GM21737 (cell line): ENCODE results near the gene A1BG.
"Not testable (repeated sequence)": the region's sequence is repeated elsewhere in the genome, so short reads cannot be mapped to it uniquely, and the experiment has no call there.

Experiments used
- ATAC-seq: cut with Tn5 transposase; IDR thresholded peaks from one replicate; pipeline ENCODE4 v1.9.1; 2021; ENCODE audit warnings: mild to moderate bottlenecking, moderate library complexity; ENCODE audit not compliant: unreplicated experiment

A1BG gene

DNA sequence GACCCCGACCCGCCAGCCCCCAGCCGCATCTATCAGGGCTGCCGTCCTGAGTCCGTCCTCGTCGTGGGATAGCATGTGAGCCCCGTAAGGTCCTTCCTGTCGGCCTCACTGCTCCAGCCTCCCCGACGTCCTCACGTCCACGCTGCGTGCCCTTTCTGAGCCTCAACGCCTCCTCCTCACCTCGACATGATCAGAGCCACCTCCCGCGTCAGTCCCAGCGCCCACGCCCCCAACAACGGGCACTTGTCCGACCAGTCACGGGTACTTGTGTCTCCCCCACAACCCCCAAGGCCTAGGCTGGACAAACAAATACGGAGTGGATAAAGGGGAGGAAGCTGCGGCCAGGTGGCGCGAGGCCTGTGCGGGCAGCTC lies 8.6 kb upstream of the A1BG start:
- ATAC-seq: no peak

DNA sequence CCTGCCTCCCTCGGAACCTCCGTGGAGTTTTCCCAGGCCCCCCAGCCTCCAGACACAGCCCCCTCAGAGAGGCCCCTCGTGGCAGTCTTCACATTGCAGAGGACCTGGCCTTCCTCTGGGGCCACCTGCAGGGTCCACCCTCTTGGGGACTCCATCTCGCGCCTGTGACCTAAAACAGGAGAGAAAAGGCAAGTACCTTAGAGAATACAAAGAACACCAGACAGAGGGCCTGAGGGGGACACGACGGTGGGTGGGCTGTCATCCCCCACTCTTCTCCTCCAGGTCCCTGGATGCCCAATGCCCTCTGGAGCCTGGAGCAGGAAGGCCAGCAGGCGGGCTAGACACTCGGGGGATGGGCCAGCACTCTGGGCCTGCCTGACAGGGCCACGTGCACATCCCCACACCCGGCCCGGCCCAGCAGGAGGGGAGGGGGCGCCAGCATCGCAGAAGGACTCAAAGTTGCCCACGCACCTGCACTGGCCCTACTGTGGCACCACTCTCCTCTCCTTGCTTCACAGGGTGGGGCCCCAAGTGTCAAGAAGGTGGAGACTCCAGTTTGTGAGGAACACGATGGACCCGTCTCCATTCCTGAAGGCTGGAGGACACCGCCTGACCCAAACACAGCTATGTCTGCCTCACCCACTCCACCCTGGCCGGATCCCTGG lies 4.3 kb upstream of the A1BG start:
- no peak for ATAC-seq

DNA sequence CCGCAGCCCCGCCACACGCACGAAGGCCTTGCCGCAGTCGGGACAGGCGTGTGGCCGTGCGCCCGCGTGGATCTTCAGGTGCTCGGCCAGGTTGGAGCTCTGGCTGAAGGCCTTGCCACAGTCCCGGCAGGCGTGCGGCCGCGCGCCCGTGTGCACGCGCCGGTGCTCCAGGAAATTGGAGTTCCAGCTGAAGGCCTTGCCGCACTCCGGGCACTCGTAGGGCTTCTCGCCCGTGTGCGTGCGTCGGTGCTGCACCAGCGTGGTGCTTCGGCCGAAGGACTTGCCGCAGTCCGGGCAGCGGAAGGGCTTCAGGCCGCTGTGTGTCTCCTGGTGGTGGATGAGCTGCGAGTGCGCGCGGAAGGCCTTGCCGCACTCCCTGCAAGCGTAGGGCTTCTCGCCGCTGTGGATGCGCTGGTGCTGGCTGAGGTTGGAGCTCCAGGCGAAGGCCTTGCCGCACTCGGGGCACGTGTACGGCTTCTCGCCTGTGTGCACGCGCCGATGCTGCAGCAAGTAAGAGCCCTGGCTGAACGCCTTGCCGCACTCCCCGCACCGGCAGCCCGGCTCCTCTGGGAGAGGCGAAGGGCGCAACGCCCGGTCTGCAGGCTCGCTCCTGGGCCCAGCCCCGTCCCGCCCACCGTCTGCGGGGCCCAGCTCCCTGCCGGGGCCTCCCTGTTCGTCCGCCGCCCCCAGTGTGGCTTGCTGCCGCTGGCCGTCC lies 3.6 kb upstream of the A1BG start:
- ATAC-seq: no peak

DNA sequence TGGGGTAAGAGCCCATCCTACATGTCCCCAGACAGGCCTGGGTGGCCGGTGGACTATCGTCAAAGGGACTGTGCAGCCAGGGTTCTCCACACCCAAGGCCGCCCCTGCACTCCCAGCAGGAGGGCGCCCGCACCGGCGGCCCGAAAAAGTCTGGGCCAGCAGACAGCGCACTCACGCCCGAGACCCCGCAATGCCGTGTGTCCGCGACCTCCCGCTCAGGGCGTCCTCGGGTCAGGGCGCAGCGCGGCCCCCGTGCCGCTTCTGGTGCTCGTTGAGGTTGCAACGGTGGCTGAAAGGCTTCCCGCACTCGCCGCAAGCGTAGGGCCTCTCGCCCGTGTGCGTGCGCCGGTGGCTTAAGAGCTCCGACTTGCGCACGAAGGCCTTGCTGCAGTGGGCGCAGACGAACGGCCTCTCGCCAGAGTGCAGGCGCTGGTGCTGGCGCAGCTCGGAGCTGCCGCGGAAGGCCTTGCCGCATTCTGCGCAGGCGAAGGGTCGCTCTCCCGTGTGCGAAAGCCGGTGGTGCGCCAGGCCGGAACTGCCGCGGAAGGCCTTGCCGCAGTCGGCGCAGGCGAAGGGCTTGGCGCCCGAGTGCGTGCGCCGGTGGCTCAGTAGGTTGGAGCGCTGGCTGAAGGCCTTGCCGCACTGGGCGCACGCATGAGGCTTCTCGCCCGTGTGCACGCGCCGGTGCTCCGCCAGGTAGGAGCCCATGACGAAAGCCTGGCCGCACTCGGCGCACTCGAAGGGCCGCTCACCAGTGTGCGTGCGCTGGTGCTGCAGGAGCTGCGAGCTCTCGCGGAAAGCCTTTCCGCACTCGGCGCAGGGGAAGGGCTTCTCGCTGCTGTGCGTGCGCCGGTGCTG lies 2.8 kb upstream of the A1BG start:
- ATAC-seq: no peak

DNA sequence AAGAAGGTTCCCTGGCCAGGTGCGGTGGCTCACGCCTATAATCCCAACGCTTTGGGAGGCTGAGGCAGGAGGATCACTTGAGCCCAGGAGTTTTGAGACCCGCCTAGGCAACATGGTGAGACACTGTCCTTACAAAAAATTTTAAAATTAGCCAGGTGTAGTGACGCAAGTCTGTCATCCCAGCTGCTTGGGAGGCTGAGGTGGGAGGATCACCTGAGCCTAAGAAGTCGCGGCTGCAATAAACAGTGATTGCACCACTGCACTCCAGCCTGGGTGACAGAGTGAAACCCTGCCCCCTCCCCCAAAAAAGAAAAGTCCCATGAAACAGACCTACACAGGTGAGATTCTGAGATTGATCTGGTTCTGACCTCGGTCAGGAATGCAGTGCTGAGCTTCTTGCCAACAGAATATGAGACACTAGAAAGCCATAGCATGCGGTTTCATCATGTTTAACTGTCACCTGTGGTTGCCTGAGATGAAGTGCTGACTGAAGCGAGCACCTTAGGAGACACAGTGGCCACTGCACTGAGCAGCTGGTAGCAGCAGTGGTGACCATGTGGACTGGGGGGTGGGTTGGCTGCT lies 2.0 kb upstream of the A1BG start:
- no peak for ATAC-seq

DNA sequence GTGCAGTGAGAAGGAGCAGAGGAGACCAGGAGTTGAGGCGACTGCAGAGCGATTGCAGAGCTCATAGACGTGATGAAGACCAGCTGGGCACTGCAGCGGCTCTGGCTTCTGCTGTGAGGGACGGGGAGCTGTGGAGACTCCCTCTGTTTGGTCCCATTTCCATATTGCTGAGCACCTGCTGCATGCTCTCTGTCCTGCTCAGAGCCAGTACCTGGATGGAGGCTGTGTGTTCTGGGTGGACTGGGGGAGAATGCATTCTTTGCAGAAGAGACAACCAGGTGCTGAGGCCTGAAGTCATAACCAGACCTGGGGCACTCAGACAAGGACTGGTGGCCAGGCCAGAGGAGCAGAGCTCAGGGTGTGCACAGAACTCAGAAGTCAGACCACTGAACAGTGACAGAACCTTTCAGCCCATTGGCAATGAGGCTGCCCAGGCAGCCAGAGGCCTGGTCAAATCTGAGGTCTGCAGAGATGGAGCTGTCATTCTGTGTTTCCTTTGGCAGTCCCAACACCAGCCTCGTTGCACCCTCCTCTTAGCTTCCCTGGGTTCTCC lies 1.3 kb upstream of the A1BG start:
- no peak for ATAC-seq

DNA sequence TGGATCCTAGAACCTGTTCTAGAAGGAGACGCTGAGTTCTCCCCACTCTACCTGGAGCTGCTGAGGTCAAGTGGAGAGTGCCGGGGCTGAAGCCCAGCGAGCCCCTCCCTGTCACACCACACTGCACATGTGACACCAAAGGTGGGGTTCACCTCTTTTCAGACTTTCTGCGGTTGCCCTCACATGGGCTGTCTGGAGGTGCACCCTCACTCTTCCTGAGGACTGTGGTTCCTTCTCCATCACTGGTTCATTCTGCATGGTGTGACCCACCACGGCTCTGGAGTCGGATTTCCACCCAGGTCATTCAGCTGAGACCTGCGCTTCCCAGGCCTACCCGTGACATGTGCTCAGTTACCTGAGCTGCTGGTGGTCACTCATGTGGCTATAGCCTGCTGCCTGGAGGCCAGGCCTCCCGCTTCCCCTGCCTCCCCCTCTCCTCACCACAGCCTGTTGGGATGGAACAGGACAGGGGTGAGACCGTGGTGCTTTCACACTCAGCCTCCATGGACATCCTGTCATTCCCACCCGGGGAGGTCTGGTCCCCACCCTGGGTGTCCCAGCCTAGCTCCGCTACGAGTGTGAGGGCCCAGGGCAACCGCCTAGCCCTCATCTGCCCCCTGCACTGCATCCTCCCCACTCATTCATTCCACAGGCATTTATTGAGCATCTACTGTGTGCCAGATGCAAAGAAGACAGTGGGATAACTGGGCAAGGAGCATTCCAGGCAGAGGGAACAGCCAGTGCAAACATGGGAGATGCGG lies 605 bp upstream of the A1BG start:
- no peak for ATAC-seq

DNA sequence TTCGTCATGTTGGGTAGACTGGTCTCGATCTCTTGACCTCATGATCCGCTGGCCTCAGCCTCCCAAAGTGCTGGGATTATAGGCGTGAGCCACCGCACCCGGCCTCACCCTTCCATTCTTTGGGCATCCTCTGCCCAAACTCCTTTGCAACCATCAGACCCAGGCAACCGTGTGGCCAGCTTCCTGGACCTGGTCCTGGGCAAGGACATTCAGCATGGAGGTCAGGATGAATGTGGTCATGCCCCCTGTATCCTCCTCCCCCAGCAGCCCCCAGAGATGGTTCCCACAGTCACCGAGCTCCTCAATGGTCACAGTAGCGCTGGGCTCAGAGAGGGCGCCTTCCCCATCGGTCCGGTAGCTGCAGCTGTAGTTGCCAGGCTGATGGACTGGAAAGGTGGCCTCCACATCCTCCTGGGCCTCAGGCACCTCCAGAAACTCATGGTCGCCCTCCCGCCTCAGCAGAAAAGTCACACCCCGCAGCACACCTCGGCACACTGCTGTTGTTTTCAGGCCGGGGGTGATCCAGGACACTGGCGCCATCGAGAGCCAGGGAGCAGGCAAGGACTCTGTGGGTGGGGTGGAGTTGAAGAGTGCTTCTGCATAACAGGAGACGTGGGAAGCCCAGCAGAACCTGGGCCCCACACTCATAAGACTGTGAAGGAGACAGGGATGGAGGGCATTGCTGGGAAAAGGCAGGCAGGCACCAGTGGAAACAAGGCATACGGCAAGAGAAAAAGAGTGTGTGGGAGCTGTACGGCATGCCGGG lies 1.1 kb downstream of the A1BG start:
- ATAC-seq: no peak

DNA sequence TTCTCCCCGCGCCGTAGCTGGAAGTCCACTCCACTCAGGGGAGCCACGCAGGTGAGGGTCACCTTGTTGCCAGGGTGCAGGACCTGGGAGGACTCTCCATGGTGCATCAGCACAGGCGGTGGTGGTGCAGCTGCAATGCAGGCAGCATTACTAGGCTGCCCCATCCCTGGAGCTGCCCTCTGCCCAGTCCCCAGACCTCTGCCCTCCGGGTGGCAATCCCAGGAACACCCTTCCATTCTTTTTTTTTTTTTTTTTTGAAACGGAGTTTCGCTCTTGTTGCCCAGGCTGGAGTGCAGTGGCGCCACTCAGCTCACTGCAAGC lies 1.8 kb downstream of the A1BG start:
- ATAC-seq: no peak

DNA sequence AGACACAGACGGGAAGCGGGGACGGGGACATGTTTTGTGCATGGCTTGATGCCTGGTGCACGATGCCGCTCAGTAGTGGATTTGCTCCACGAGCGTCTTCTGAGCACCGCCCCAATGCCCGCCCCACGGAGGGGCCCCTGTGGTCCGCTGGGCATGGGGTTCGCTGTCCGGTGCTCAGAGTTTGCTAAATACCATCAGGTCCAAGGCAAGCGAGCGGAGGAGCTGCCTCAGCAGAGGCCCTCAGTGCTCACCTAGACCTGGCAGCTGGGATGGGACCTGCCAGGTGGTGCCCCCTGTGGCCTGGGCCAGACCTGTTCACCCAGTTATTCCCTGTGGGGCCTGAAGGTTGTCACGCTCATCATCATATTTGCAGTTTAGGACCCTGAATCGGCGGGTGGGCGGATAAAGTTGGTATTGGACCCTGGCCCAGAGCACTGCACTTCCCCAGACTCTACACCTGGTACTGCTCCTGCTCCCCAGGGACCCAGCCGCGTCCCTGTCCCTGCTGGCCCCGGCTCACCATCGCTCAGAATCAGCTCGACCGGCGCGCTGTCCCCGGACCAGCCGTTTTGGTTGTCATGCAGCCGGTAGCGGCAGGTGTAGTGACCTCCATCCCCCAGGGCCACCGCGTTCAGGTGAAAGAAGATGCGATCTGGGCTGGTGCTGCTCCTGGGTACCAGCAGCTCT lies 2.3 kb downstream of the A1BG start:
- ATAC-seq: no peak

DNA sequence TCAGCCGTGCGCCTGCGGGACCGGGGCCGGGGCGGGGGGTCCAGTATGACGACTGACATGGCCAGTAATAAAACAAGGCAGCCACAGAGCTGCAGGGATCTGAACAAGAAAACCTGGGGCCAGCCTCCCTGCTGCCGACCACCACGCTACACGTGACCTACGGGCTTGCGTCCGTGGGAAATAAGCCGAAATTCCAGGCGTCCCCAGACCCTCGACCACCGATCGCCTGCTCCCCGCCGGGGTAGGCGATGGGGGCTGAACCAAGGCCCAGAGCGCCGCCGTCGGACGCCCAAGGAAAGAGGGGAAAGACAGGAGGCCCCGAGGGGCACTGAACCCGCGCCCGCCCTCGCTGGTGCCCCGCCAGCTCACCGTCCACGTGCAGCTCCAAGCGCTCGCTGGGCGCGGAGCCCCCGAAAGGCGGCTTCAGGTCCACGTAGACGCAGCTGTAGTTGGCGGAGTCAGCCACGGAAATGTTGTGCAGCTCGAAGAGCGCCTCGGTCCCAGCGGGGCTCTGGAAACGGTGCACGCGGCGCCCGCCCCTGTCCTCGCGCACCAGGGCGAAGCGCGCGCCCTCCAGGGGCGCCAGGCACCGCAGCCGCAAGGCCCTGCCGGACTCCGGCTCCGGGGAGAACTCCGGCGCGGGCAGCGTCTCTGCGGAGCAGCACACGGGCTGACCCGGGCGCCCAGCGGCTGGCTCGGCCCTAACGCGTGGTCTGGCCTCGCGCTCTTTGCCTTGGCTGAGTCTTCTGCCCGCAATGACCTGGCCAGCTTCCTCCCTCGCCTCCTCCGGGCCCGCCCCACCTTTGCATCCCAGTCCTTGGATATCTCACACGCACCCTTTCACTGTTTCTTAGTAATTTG lies 3.1 kb downstream of the A1BG start:
- no peak for ATAC-seq

DNA sequence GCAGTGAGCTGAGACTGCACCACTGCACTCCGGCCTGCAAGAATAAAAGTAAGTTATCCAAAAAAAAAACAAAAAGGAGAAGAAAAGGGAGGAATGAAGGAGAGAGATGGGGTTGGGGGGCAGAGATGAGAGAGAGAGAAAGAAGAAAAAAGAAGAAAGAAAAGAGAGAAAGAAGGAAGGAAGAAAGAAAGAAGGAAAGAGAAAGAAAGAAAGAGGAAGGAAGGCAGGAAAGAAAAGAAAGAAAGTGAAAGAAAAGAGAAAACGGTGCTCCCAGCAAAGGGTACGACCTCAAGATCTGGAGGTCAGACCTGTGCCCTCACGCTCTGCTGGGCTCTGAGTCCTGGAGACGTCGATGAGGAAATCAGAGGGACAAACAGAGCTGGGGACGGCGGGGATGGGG lies 3.7 kb downstream of the A1BG start:
- no peak for ATAC-seq

DNA sequence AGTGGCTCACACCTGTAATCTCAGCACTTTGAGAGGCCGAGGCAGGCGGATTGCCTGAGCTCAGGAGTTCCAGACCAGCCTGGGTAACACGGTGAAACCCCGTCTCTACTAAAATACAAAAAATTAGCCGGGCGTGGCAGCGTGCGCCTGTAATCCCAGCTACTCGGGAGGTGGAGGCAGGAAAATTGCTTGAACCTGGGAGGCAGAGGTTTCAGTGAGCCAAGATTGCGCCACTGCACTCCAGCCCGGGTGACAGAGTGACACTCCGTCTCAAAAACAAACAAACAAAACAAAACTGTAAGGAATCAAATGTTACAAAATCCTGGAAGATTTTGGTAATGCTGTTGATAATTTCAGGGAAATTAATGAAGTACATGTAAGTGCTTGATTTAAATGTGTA lies 5.2 kb downstream of the A1BG start:
- not testable (repeated sequence) for ATAC-seq

DNA sequence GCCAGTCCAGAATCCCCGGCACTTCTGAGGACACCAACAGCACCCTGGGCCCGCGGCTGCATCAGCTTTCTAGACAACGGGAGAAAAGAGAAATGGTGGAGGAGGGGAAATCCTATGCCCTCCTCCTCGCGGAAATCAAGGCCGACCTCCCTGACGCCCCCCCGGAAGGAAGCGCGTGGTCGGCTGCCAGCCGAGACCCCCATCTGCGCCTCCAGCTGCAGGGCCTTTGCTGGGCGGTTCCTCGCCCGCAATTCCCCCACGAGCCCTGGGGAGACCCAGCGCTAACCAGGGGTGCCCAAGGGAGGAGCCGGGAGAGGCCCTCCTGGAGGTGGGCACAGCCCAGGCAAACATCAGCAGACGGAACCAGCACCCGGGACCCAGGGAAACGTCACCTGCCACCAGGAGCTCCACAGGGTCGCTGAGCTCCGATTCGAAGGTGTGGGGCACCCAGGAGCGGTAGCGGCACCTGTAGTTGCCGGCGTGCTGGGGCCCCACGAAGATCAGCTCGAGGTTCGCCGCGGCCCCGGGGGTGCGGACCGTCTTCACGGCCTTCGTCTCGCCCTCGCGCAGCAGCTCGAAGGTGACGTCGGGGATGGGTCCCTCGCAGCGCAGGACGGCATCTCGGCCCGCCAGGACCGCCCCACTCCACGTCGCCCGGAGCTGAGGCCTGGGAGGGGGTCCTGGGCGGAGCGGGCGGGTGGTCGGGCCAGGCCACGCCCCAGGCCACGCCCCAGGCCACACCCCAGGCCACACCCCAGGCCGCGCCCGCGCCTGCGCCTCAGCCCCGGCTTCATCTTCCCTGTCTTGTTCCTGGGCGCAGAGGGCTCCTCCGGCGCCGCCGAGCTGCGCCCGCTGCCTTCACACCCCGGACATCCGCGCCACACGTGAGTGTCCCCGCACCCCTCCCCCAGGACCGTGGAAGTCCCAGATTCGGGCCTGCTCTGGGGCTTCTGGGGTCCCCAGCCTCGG lies 6.0 kb downstream of the A1BG start:
- peak; percentile 82 for ATAC-seq

DNA sequence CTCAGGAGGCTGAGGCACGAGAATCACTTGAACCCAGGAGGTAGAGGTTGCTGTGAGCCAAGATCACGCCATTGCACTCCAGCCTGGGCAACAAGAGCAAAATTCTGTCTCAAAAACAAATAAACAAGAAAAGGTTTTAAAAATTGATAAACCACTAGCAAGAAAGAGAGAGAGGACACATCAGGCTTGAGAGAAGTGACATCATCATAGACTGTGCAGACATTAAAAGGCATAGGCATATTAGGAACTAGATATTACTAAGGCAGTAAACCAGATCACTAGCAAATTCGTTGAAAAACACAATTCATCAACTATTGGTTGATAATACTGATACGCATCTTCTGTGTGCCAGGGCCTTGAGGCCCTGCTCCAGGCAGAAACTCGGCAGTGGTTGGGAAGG lies 7.7 kb downstream of the A1BG start:
- ATAC-seq: no peak

DNA sequence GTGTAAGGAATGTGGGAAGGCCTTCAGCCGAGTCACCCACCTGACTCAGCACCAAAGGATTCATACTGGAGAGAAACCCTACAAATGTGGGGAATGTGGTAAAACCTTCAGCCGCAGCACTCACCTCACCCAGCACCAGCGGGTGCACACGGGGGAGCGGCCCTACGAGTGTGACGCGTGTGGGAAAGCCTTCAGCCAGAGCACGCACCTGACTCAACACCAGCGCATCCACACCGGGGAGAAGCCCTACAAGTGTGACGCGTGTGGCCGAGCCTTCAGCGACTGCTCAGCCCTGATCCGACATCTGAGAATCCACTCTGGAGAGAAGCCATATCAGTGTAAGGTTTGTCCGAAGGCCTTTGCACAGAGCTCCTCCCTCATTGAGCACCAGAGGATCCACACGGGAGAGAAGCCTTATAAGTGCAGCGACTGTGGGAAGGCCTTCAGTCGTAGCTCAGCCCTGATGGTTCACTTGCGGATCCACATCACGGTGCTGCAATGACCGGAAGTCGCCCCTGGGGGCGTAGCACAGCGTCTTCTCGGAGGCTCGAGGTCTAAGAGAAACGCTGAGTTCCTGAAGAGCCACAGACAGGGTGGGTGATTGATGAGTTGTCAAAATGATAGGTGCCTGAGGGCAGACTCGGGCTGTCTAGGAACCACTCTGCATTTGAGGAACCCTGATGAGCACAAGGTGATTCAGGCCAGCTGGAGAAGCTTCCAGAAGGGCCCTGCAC lies 14.3 kb downstream of the A1BG start:
- ATAC-seq: no peak

DNA sequence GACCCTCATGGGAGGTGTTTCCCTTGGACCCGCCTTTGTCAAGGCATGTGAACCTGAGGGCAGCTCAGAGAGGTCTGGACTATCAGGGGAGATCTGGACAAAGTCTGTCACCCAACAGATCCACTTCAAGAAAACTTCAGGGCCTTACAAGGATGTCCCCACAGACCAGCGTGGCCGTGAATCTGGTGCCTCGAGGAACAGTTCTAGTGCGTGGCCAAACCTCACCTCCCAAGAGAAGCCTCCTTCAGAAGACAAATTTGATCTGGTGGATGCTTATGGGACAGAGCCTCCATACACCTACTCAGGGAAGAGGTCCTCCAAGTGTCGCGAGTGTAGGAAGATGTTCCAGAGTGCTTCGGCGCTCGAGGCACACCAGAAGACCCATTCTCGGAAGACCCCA lies 15.0 kb downstream of the A1BG start:
- no peak for ATAC-seq
